Measurements from ENCODE around the gene DNM3.
A peak's percentile ranks its signal among the peaks of the same experiment; 100 is the strongest.

Gene DNM3

DNA sequence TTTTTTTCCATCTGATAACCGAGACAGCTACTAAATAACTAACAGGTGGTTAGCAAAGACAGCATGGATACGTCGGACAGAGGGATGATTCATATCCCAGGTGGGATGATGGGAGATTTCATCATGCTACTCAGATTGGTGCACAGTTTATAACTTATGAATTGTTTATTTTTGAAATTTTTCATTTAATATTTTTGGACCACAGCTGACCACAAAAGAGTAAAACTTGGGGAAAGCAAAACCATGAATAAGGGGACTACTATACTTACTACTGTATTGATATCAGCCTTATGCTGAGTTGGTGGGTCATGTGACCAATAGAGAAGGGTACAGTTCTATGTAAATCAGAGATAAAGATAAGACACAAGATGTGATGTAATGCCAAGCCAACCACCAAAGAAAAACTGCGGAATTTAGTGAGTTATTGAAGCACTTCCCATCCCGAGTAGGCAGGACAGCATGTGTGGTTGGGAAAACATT is 331.1 kb downstream of the DNM3 start:
- DNase-seq (ENCODE audit: low spot score) = no peak

DNA sequence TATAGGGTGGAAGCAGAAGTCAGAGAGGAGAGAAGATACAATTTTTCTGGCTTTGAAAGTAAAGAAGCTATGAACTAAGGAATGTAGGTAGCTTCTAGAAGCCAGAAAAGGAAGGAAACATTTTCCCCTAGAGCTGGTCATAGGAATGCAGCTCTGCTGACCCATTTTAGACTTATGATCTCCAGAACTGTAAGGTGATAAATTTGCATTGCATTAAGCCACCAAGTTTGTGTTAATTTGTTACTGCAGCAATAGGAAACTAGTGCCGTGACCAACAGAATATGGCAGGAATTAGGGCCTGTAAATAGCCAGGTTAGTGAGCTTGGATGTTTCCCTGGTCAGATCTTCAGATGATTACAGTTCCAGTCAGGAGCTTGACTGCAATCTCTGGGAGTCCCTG is 334.9 kb downstream of the DNM3 start:
- no peak for DNase-seq (ENCODE audit: low spot score)

DNA sequence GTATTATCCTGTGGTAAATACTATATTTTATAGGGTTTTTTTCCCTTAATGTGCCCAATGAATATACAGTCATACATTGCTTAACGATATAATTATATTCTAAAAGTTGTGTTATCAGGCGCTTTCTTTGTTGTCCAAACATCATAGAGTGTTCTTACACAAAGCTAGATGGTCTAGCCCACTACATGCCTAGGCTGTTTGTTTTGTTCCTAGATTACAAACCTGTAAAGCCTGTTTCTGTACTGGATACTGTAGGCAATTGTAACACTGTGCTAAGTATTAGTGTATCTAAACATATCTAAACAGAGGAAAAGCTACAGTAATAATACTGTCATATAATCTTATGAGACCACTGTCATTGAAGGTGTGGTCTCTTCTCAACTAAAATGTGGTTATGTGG is 336.6 kb downstream of the DNM3 start:
- DNase-seq (ENCODE audit: low spot score) = no peak

DNA sequence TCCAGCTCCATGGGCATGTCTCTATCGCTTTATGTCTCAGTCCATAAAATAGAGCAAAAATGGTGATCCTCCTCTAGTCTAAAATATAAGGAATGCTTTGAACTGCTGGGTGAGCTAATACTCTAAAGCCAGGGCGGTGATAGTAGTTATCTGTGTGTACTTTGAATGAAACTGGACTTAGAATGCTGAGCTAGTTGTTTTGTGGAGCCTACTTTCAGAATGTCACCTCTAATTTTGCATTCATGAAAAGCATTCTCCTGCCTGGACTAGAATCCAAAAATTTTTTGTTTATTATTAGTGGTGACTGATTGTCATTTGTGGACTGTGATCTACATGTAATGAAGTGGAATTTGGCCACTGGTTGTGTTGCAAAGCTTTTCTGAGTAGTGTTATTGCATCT is 337.6 kb downstream of the DNM3 start:
- DNase-seq (ENCODE audit: low spot score) = no peak

DNA sequence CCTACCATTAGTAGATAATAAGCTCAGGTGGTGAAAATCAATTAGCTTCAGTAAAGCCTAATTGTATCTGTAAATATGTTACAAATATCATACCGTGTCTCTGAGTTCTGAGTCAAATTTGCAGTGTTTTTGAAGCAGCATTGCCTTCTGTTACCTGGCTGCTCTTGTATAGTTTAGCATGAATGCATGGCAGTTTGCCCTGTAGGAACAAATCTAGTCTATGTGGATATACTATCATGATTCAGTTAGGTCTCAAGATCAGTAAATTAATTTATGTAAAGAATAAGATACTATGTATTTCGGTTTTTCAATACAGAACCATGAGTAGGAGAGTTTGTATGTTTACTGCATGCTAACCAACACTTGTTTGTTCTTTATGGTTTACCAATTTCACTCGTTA is 338.6 kb downstream of the DNM3 start:
- DNase-seq (ENCODE audit: low spot score) = no peak

DNA sequence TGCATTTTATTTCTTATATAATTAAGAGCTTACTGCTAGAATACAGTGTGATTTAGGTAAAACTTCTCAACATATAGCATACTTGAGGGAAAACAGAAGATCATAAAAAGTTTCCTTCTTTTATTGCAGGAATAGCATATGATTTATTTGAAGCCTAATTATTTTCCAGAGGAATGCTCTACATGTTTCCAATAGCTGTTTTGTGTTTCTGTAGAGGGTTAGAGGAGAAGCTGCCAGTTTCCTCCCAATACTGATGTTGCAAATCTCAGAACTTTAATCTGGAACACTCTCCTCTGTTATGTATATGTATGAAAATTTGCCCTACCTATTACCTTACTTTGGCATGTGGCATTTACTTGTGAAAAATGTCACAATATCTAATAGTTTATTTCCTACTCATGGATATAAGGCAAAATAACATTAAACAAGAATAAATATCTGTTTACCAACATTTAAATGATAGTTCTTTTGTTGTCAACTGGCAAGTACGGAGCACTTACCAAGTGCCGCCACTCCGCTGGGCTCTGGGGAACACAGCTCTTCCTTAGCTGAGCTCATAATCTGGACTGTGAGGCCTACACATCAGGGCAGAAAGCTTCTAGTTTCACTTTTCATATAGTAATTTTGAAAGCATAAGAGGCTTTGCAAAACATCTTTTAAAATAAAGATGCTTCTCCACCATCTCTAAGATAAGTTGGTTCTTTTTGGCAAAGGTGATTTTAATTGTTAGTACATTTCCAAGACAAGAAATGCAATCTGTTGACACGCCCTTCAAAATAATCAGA is 339.4 kb downstream of the DNM3 start:
- DNase-seq (ENCODE audit: low spot score) = no peak

DNA sequence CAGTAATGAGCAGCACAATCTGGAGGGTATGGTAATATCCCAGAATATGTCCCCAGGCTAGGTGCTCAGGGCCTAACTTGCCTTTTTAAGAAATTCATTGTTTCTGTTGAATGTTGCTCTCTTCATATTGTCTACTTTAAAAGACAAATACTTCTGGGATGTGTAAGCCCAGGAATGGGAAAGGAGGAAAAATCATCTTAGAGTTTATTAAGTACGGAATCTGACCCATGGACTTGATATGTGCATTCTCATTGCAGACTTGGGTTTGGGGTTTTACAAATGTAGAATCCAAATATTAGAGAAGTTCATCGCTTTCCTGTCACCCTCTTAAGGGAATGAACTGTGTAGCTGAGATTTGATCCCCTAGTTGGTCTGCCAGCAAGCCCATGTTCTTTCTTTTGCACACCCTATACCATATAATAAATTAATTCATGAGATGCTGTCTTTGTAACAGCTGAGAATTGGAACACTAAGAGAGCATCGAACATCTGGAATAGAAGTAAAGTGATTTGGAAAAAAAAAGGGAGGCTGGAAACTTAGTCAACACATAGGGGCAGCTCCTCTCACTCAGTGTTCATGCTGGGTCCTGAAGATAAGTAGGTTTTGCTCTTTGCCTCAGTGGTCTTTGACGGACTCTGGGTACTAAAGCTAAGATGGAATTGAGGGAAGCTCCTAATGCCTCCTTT is 343.4 kb downstream of the DNM3 start:
- DNase-seq (ENCODE audit: low spot score) = no peak

DNA sequence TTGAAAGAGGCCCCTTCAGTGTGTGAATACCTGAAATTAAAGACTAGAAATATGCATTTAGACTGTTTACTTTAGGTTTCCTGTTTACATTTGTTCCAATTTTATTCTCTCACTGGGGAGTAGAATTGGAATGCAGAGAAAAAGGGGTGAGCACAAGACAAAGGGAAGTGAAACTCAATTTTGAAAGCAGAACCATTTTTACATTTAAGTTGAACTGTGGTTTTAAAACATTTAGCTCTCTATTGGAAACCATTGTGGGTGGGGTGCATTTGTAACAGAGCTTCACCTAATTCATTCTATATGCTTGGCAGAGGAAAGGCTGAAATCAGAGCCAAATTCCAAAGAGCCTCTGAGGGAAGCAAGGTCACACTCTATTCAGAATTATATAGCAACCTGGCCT is 343.9 kb downstream of the DNM3 start:
- DNase-seq (ENCODE audit: low spot score) = no peak

DNA sequence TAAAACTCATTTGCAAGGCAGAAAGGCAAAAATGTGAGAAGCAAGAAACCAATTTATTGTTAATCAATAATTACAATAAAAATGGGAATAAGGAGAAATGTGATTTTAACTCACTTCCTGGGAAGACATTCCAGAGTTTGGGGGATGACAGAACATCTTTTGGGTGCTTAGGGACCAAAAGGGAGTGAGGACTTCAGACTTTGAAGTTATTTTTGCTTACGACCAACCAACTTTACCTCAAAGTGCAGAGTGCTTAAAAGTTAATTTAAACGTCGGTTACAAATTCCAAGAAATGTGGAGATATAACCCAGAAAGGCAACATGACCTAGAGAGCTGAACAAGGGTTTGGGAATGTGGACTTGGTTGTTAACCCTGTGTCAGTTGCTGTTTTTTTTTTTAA is 344.7 kb downstream of the DNM3 start:
- DNase-seq (ENCODE audit: low spot score) = no peak

DNA sequence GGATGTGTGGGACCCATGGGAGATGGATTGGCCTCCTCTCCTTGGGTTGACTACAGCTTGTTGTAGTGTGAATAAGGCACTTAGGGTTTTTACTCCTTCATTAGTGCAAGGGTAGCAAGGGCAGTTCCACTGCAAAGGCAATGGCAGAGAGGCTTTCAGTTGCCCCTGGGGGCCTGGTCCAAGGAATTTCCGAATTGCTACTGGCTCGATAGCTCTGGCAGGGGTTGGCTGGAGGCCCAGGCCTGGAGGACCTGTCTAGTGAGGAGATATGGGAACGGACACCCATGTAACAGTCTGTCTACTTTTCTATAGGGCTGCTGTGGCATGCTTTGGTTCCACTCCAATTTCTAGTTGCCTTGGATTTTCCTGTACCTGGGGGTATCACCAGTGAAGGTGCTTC is 360.3 kb downstream of the DNM3 start:
- no peak for DNase-seq (ENCODE audit: low spot score)

DNA sequence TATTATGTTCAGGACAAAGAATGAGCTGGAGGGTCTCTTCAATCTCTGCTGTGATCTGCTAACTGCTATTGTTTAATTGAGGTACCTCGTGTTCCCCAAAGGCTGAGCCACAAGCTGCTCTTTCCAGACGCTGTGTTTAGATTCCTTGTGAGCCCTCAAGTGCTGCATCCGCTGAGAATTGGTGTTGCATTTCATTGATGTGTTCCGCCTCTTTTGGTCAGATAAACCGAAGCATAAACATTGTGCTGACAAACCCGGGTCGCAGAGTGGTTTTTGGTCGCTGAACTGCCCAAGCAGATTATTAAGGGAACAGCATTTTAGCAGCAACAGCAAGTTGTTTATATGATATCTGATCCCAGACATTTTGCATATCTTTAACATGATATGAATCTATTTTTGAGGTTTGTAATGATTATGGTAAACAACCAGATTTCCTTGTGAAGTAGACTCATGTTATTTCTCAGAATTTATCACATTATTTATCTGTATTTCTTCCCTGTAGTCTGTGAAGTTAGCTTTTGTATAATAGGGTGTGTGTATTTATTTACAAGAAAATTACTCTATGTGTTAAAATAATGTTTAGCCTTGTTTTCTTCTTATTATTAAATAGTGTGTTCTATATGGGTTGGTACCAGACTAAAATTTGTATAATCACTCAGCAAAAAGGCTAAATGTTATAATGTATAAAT is 362.0 kb downstream of the DNM3 start:
- DNase-seq (ENCODE audit: low spot score) = peak; percentile 3

DNA sequence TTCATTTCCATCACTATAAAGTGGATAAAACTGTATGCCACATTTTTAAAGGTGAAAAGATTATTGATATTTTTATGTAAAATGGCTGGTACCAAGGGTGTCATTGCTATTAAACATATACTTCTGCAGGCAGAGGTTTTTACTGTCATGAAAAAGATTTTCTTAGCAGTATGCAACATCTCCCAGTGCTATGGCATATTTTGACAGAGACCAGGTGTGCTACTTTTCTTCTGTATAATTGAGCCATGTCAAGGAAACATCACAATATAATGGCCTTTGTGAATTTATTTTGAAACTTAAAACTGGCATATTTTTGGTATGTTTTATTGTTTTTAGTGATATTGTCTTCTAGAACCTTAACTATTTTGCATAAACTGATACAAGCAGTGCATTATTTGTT is 362.6 kb downstream of the DNM3 start:
- no peak for DNase-seq (ENCODE audit: low spot score)

DNA sequence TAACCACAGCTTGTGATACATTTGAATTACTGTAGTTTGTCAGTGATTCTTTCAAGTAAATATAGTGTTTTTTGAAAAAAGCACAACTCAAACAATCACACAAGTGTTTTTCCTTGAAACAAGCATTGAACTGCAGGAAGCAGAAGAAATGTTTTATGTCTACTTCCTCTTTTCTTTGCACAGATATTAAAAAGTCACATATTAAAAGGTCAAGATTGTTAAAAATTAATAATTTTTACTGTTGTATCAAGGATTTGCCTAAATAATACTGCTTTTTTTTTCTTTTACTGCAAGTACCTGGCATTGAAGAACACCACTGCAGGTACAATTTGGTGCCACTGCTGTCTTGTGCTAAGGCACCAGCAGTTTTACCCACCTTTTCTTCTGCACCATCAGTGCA is 365.0 kb downstream of the DNM3 start:
- no peak for DNase-seq (ENCODE audit: low spot score)

DNA sequence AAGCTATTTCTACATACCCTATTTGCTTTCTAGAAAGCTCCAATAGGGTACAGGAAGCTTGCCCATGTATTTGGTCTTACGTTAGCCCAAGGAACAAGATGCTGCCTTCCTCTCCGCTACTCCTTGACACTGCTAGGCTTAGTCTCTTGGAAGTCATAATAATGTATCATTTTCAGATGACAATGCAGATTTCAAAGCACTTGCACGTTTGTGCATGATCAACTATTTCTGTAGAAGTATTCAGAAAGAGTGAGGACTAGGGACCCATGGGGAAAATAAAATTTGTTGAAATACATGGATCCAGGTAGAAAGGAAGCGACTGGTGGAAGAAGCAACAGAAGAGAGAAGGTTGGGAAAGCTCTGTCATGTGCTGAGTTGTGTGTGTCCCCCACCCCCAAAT is 367.3 kb downstream of the DNM3 start:
- DNase-seq (ENCODE audit: low spot score) = no peak

DNA sequence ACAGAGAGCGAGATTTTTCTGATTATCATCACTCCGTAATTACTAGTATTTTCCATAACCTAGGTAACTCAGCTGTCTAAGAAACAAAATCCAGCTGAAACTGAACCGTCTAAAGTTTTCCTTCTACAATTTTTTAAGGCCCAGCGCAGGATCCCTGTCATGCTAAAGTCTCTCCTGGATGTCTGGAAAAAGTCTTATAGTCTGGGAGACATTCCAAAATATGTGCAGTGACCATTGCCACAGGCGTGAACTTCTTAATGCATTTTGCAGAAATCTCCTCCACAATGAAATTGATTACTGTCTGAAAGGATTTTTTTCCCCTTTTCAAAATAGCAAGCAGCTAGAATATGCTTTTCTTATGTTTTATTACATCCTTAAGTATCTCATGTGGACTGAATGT is 369.9 kb downstream of the DNM3 start:
- no peak for DNase-seq (ENCODE audit: low spot score)

DNA sequence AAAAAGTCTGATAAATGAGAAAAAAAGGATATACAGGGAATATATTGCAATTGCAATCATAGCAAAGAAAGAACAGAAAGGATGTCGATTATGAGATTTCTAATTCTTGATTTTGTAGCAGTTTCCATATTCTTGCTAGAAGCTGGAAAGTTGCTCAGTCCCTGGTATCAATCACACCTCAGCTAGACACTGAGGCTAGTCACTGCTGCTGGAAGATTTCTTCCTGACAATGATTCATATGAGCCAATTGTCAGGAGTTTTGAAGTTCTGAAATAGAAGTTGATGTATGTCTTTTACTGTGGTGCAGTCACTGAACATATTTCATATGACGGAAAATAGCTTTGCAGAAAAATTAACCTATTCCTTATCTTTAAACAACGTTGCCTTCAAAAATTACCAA is 370.8 kb downstream of the DNM3 start:
- no peak for DNase-seq (ENCODE audit: low spot score)

DNA sequence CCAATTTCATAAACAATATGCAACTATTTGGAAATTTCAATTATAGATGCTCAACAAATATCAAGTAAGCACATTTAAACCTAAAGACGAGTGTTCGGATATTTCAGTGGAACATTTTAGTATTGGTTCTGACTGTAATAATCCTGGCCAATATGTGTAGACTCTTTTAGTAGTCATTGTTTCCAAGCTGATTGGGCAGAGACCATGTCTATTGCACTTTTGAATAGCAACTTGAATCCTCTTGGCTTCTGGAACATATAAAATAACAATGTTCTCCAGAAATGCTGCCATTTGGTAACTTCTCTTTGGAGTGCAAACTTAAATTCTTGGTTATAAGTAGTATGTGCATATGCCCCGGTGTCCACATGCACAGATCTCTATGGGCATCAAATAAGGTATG is 373.7 kb downstream of the DNM3 start:
- no peak for DNase-seq (ENCODE audit: low spot score)

DNA sequence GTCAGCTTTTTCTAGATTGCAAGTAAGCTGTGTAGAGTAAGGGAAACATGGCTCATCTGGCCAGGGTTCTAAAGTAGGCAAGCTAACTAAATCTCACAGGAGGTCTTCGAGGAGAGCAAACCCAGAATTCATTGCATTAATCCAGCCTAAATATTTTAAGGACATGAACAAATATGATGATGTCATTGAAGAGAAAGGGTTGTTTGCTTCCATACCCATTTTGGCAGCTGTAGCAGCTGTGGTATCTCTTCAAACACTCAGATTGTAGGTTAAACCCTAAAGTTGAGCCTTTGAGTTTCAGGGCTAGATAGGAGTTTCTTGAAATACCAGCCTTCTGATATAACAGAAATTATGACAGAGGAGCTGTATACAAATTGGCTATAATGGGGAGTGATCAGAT is 378.7 kb downstream of the DNM3 start:
- no peak for DNase-seq (ENCODE audit: low spot score)

DNA sequence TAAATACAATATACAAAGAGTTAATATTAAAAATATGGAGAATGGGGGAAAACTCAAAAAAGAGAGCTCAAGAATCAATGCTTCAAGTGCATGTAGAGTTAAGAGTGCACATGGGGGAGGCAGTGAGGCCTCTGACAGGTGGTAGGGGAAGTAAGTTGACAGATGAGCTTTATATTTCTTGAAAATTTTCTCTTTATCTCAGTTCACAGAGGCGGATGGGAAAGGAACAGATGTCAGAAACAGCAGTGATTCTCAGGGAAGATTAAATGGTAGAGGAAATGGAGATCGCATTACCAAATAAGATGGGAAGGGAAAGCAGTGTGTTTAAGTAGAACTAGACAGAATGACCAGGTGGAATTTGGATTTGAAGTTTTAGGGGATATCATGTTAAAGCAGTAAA is 379.1 kb downstream of the DNM3 start:
- peak; percentile 43 for DNase-seq (ENCODE audit: low spot score)

DNA sequence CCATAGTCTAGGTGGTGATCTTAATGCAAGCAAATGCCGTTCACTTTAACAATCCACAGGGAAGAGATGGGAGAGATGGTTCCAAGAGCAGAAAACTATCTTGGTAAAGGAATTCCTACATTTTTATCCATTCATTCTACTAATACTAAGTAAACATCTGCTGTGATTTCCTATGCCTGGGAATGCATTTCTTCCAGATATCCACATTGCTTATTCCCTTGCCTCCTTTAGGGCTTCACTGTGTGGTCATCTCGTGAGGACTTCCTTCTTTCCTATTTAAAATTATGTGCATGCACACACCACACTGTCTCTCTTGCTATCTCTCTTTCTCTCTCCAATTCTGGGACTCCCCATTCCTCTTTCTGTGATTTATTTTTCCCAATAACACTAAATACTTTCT is 380.1 kb downstream of the DNM3 start:
- no peak for DNase-seq (ENCODE audit: low spot score)

DNA sequence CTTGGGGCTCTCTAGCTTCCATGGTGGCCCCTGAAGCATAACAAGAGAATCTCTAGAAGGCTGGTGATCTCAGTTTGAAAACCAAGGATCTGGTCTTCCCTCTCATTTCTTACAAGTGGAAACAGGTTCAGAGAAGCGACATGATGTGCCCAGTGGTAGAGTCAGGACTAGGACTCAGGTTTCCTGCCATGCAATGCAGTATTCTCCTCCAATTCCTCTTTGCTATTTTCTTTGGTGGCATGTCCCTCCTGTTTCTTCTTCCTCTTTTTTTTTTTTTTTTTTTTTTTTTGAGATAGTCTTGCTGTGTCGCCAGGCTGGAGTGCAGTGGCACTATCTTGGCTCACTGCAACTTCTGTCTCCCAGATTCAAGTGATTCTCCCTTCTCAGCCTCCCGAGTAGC is 383.6 kb downstream of the DNM3 start:
- DNase-seq (ENCODE audit: low spot score) = no peak

DNA sequence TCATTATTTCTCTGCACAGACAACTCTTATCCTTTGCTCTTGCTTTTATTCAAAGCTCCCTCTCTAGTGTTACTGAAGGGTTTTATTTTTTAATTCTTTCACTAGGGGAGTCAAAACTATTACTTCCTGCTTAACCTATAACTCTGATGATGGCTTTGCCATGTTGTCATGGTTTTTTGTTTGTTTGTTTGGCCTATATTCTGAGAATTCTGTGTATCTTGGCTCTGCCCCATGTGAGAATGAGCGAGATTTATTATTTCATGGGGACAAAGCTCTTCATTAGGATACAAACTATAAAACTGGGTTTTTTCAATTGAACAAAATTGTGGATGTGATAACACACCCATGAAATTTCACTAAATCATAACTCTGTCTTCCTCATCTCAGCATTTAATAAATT is 388.6 kb downstream of the DNM3 start:
- no peak for DNase-seq (ENCODE audit: low spot score)

DNA sequence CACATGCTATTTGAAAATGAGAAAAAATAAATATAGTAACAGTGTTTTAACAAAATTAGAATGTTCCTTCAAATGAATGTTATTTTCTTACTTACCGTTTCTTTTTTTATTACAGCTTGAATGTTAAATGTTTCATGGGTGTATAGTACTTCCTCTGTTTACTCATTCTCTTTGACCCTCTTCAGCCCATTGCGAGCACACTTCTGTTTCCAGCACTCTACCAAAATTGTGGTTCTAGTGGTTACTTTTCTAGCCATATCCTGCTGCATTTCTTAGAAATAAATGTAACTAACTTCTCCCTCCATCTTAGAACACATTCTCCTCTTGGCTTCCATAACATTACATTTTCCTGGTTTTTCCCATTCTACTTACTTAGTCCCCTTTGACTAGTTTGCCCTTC is 389.2 kb downstream of the DNM3 start:
- no peak for DNase-seq (ENCODE audit: low spot score)
